ENCODE data around the gene TMEM184C. TPM values are rescaled to one million over a fixed set of nuclear protein-coding genes. Genes with fewer than 3 reads are reported as not detected.

The TMEM184C gene
- total RNA-seq, 1 donor from 2014 or later = 35.7 TPM

DNA sequence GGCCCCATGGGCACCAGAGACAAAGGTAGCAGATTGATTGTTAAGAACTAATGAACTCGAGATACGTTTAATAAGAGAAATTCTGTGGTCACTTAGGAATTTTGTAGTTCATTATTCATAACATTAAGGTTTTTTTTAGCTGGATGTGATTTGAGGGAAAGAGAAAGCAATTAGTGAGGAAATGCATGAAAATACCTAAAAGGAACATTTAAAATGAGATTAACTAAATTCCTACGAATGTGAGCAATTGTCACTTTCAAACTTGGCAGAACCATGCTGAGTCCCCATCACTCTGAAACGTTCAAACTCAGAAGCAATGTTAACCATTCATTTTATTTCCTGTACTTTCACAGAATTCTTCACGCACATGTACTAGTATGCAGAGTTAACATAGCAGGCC lies 60.9 kb downstream of the TMEM184C start:
- H3K27ac Mint-ChIP-seq = no peak overlapping the region
- Histone ChIP-seq H3K9ac (no peak overlapping the region), H3K4me3 (no peak overlapping the region), H3K9me3 (ENCODE audit: low read depth) (no peaks in the 10 kb centered on the region), H3K27ac (no peak overlapping the region), H3K79me2 (ENCODE audit: low read depth) (peaks cover 44% of the 10 kb centered on the region), H3K4me1 (peaks cover 4% of the 10 kb centered on the region), H3K27me3 (no peaks in the 10 kb centered on the region), H3K4me2 (no peak overlapping the region), H4K20me1 (ENCODE audit: low read depth) (peaks cover 3% of the 10 kb centered on the region), H3K36me3 (peaks cover 6% of the 10 kb centered on the region), H2AFZ (replicated peaks) (no peak overlapping the region), H3F3A (ENCODE audit: low read depth) (no peaks in the 10 kb centered on the region)
- no peaks in the 10 kb centered on the region for H3K27me3 Mint-ChIP-seq (ENCODE audit: insufficient read depth, low read depth)
- no peak for DNase-seq (ENCODE audit: low spot score)
- peaks cover 9% of the 10 kb centered on the region for H3K36me3 Mint-ChIP-seq
- H3K4me3 Mint-ChIP-seq = no peak overlapping the region
- H3K9me3 Mint-ChIP-seq = no peaks in the 10 kb centered on the region
- H3K4me1 Mint-ChIP-seq = peaks cover 12% of the 10 kb centered on the region
- TF ChIP-seq, protein P1, sequence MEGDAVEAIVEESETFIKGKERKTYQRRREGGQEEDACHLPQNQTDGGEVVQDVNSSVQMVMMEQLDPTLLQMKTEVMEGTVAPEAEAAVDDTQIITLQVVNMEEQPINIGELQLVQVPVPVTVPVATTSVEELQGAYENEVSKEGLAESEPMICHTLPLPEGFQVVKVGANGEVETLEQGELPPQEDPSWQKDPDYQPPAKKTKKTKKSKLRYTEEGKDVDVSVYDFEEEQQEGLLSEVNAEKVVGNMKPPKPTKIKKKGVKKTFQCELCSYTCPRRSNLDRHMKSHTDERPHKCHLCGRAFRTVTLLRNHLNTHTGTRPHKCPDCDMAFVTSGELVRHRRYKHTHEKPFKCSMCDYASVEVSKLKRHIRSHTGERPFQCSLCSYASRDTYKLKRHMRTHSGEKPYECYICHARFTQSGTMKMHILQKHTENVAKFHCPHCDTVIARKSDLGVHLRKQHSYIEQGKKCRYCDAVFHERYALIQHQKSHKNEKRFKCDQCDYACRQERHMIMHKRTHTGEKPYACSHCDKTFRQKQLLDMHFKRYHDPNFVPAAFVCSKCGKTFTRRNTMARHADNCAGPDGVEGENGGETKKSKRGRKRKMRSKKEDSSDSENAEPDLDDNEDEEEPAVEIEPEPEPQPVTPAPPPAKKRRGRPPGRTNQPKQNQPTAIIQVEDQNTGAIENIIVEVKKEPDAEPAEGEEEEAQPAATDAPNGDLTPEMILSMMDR (IDR thresholded peaks at IDR 0.05) = no peak
- no peak for TF ChIP-seq EZH2 (IDR thresholded peaks at IDR 0.05)
- TF ChIP-seq EZH2phosphoT487 (IDR thresholded peaks at IDR 0.05) = no peak

DNA sequence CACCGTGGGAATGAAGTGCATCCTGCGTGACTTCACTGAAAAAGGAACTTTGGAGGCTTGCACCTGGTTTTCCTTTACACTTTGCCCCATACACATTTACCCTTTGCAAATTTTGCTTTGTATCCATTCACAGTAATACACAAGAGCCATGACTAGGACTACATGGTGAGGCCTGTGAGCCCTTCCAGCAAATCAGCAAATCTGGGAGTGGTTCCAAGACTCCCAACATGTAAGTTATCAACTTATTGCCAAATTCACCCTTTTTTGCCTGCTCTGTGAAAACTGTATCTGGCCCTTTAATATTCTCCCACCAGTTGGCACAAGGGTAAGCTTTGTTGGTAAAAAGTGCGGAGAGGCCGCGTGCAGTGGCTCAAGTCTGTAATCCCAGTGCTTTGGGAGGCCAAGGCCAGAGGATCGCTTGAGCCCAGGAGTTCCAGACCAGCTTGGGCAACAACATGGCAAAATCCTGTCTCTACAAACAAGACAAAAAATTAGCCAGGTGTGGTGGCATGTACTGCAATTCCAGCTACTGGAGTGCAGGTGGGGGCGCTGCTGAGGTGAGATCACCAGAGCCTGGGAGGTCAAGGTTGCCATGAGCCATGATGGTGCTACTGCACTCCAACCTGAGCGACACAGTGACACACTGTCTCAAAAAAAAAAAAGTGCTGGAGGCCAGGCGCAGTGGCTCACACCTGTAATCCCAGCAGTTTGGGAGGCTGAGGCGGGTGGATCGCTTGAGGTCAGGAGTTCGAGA lies 61.8 kb downstream of the TMEM184C start:
- Mint-ChIP-seq H3K27me3 (ENCODE audit: insufficient read depth, low read depth) (no peaks in the 10 kb centered on the region), H3K4me3 (no peak overlapping the region), H3K27ac (no peak overlapping the region), H3K36me3 (peaks cover 9% of the 10 kb centered on the region), H3K4me1 (peaks cover 12% of the 10 kb centered on the region), H3K9me3 (no peaks in the 10 kb centered on the region)
- Histone ChIP-seq H3K27me3 (no peaks in the 10 kb centered on the region), H4K20me1 (ENCODE audit: low read depth) (peaks cover 3% of the 10 kb centered on the region), H3K4me3 (no peak overlapping the region), H3K4me1 (peaks cover 5% of the 10 kb centered on the region), H3K36me3 (peaks cover 6% of the 10 kb centered on the region), H3K4me2 (no peak overlapping the region), H3K27ac (no peak overlapping the region), H2AFZ (replicated peaks) (no peak overlapping the region), H3K79me2 (ENCODE audit: low read depth) (peaks cover 52% of the 10 kb centered on the region), H3K9ac (no peak overlapping the region), H3K9me3 (ENCODE audit: low read depth) (no peaks in the 10 kb centered on the region), H3F3A (ENCODE audit: low read depth) (no peaks in the 10 kb centered on the region)
- DNase-seq (ENCODE audit: low spot score) = no peak
- TF ChIP-seq EZH2 (IDR thresholded peaks at IDR 0.05) = no peak
- TF ChIP-seq, protein P1 (IDR thresholded peaks at IDR 0.05) = peak; percentile 28

DNA sequence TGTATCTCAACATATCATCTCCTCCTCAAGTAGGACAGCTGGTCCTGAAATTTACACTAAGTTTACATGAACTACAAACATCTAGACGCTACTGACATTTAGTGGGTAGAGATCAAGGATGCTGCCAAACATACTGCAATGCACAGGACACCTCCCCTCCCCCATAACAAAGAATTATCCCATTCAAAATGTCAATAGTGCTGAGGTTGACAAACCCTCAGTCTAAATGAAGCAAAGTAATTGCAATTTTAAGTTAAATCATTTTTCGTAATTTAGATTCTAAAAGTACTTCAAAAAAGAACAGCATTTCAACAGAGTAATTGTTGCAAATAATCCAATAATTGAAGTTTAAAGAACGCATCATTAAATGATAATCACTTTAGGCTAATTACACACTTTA lies 65.6 kb downstream of the TMEM184C start:
- Mint-ChIP-seq H3K27ac (no peak overlapping the region), H3K36me3 (peaks cover 8% of the 10 kb centered on the region), H3K4me3 (peak overlapping the region; percentile 89), H3K4me1 (peaks cover 30% of the 10 kb centered on the region), H3K27me3 (ENCODE audit: insufficient read depth, low read depth) (peaks cover 2% of the 10 kb centered on the region), H3K9me3 (peaks cover 5% of the 10 kb centered on the region)
- H3K9me3 ChIP-seq (ENCODE audit: low read depth) = no peaks in the 10 kb centered on the region
- peak overlapping the region; percentile 66 for H3K4me3 ChIP-seq
- no peaks in the 10 kb centered on the region for H3K27me3 ChIP-seq
- peaks cover 42% of the 10 kb centered on the region for H3K79me2 ChIP-seq (ENCODE audit: low read depth)
- no peak overlapping the region for H2AFZ ChIP-seq (replicated peaks)
- no peaks in the 10 kb centered on the region for H3K36me3 ChIP-seq
- H3F3A ChIP-seq (ENCODE audit: low read depth) = peaks cover 11% of the 10 kb centered on the region
- no peak overlapping the region for H3K27ac ChIP-seq
- peaks cover 9% of the 10 kb centered on the region for H3K4me1 ChIP-seq
- H3K4me2 ChIP-seq = peak overlapping the region; percentile 79
- TF ChIP-seq, protein P1 (IDR thresholded peaks at IDR 0.05) = no peak
- TF ChIP-seq EZH2phosphoT487 (IDR thresholded peaks at IDR 0.05) (no peak), EZH2 (IDR thresholded peaks at IDR 0.05) (no peak)
- H3K9ac ChIP-seq = peak overlapping the region; percentile 46
- peaks cover 3% of the 10 kb centered on the region for H4K20me1 ChIP-seq (ENCODE audit: low read depth)
- DNase-seq (ENCODE audit: low spot score) = no peak
